ENCODE measurements around the gene CSRNP3.

The CSRNP3 gene

DNA sequence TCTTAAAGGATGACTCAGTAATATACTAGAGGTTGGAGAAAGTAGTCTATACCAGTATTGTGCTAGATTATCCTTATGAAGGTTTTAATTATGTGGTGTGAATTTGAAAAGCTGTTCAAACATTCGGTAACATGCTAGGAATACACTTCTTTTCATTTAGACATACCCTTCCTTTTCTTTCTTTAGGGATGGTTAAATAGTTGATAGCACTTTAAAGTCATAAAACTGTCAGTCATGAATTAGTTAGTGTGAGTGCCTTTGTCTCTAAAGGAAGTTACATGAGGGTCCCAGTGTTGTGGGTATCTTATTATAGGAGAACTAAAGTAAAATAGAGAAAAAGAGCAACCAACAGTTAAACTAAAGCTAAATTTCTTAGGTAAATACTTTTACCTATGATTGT lies 149.3 kb downstream of the CSRNP3 start:
- no peak for TF ChIP-seq EZH2phosphoT487 (IDR thresholded peaks at IDR 0.05; ENCODE audit: borderline replicate concordance)
- TF ChIP-seq, protein P1, sequence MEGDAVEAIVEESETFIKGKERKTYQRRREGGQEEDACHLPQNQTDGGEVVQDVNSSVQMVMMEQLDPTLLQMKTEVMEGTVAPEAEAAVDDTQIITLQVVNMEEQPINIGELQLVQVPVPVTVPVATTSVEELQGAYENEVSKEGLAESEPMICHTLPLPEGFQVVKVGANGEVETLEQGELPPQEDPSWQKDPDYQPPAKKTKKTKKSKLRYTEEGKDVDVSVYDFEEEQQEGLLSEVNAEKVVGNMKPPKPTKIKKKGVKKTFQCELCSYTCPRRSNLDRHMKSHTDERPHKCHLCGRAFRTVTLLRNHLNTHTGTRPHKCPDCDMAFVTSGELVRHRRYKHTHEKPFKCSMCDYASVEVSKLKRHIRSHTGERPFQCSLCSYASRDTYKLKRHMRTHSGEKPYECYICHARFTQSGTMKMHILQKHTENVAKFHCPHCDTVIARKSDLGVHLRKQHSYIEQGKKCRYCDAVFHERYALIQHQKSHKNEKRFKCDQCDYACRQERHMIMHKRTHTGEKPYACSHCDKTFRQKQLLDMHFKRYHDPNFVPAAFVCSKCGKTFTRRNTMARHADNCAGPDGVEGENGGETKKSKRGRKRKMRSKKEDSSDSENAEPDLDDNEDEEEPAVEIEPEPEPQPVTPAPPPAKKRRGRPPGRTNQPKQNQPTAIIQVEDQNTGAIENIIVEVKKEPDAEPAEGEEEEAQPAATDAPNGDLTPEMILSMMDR (conservative IDR thresholded peaks at IDR 0.05; ENCODE audit: low read length): no peak
- Histone ChIP-seq H3K27me3 (ENCODE audit: insufficient read depth, low read length, poor library complexity, severe bottlenecking) (no peaks in the 10 kb centered on the region), H3F3A (ENCODE audit: low read depth) (no peaks in the 10 kb centered on the region), H3K9me2 (replicated peaks; ENCODE audit: low read depth, low read length) (no peaks in the 10 kb centered on the region), H3K4me3 (ENCODE audit: low read length, poor library complexity, severe bottlenecking) (no peak overlapping the region), H2AFZ (ENCODE audit: low read length) (no peak overlapping the region), H3K79me2 (ENCODE audit: insufficient read depth, low read length) (no peaks in the 10 kb centered on the region), H3K4me1 (ENCODE audit: insufficient read depth, low read length, poor library complexity, severe bottlenecking) (peaks cover 11% of the 10 kb centered on the region), H3K36me3 (ENCODE audit: insufficient read depth, low read length) (no peaks in the 10 kb centered on the region), H3K4me2 (ENCODE audit: low read depth, low read length, poor library complexity, severe bottlenecking) (no peak overlapping the region), H3K9me3 (ENCODE audit: insufficient read depth, low read depth, low read length) (peaks cover 15% of the 10 kb centered on the region), H3K9ac (ENCODE audit: low read depth, low read length, poor library complexity, severe bottlenecking) (no peak overlapping the region), H4K20me1 (ENCODE audit: insufficient read depth, low read length, poor library complexity, severe bottlenecking) (no peaks in the 10 kb centered on the region)

DNA sequence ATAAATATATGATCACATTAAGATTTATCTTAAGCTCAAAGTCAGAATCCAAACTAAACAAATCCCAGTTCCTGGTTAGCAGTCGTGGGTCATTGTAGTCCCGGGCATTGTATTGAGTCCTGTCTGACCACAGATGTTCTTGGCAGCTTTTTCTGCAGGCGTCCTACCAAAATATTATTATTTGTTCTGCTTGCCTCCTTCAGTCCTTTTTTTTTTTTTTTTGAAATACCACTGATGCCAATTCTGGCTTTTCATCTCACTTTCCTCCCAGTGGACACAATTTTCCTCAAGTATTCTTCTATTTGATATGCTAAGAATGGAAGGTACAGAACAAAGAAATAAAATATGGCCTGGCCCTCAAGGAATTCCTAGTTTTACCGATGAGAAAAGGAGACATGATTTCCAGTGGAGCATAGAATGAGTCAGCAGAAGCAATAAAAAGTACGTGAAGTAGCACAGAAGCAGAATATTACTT lies 151.6 kb downstream of the CSRNP3 start:
- no peaks in the 10 kb centered on the region for H3F3A ChIP-seq (ENCODE audit: low read depth)
- no peak overlapping the region for H3K4me2 ChIP-seq (ENCODE audit: low read depth, low read length, poor library complexity, severe bottlenecking)
- no peaks in the 10 kb centered on the region for H4K20me1 ChIP-seq (ENCODE audit: insufficient read depth, low read length, poor library complexity, severe bottlenecking)
- no peak overlapping the region for H3K9ac ChIP-seq (ENCODE audit: low read depth, low read length, poor library complexity, severe bottlenecking)
- H3K4me1 ChIP-seq (ENCODE audit: insufficient read depth, low read length, poor library complexity, severe bottlenecking): peaks cover 11% of the 10 kb centered on the region
- no peaks in the 10 kb centered on the region for H3K79me2 ChIP-seq (ENCODE audit: insufficient read depth, low read length)
- no peaks in the 10 kb centered on the region for H3K9me2 ChIP-seq (replicated peaks; ENCODE audit: low read depth, low read length)
- peaks cover 12% of the 10 kb centered on the region for H3K9me3 ChIP-seq (ENCODE audit: insufficient read depth, low read depth, low read length)
- no peak overlapping the region for H3K4me3 ChIP-seq (ENCODE audit: low read length, poor library complexity, severe bottlenecking)
- TF ChIP-seq EZH2phosphoT487 (IDR thresholded peaks at IDR 0.05; ENCODE audit: borderline replicate concordance): no peak
- TF ChIP-seq, protein P1 (conservative IDR thresholded peaks at IDR 0.05; ENCODE audit: low read length): no peak
- H3K27me3 ChIP-seq (ENCODE audit: insufficient read depth, low read length, poor library complexity, severe bottlenecking): no peaks in the 10 kb centered on the region
- H3K36me3 ChIP-seq (ENCODE audit: insufficient read depth, low read length): no peaks in the 10 kb centered on the region
- no peak overlapping the region for H2AFZ ChIP-seq (ENCODE audit: low read length)

DNA sequence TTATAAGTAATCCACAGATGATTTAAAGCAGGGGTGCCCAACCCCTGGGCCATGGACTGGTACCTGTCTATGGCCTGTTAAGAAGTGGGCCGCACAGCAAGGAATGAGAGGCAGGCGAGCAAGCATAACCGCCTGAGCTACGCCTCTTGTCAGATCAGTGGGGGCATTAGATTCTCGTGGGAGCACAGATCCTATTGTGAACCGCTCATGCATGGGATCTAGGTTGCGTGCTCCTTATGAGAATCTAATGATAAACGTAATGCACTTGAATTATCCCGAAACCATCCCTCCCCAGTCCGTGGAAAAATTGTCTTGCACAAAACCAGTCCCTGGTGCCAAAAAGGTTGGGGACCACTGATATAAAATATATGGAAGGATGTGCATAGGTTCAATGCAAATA lies 153.7 kb downstream of the CSRNP3 start:
- H3K4me1 ChIP-seq (ENCODE audit: insufficient read depth, low read length, poor library complexity, severe bottlenecking): peaks cover 15% of the 10 kb centered on the region
- H3K4me3 ChIP-seq (ENCODE audit: low read length, poor library complexity, severe bottlenecking): no peak overlapping the region
- TF ChIP-seq, protein P1 (conservative IDR thresholded peaks at IDR 0.05; ENCODE audit: low read length): no peak
- no peak for TF ChIP-seq EZH2phosphoT487 (IDR thresholded peaks at IDR 0.05; ENCODE audit: borderline replicate concordance)
- H3K4me2 ChIP-seq (ENCODE audit: low read depth, low read length, poor library complexity, severe bottlenecking): no peak overlapping the region
- H3F3A ChIP-seq (ENCODE audit: low read depth): no peaks in the 10 kb centered on the region
- no peak overlapping the region for H3K9ac ChIP-seq (ENCODE audit: low read depth, low read length, poor library complexity, severe bottlenecking)
- no peaks in the 10 kb centered on the region for H3K79me2 ChIP-seq (ENCODE audit: insufficient read depth, low read length)
- no peaks in the 10 kb centered on the region for H3K36me3 ChIP-seq (ENCODE audit: insufficient read depth, low read length)
- H2AFZ ChIP-seq (ENCODE audit: low read length): no peak overlapping the region
- no peaks in the 10 kb centered on the region for H4K20me1 ChIP-seq (ENCODE audit: insufficient read depth, low read length, poor library complexity, severe bottlenecking)
- H3K9me2 ChIP-seq (replicated peaks; ENCODE audit: low read depth, low read length): no peaks in the 10 kb centered on the region
- no peaks in the 10 kb centered on the region for H3K9me3 ChIP-seq (ENCODE audit: insufficient read depth, low read depth, low read length)
- H3K27me3 ChIP-seq (ENCODE audit: insufficient read depth, low read length, poor library complexity, severe bottlenecking): no peaks in the 10 kb centered on the region

Measured in Loucy (cell line).